Peyer's patch (tissue), 4 donors: Measurements from ENCODE around the gene TMED6.

Experiments used
- POLR2A ChIP-seq, 2 donors: fragments of 450-650 bp; IDR thresholded peaks; one replicate each; pipeline ENCODE4 v1.5.1; 2017; ENCODE audit warnings: antibody characterized with exemption in 2 of 2, mild to moderate bottlenecking in 2 of 2, moderate library complexity in 2 of 2
- TF ChIP-seq, protein P1 (sequence below), 6 experiments: fragments of 450-650 bp in 4 of 6; fragments of 200-600 bp in 2 of 6; sonication (generic) in 1 of 6; IDR thresholded peaks; one replicate each; pipeline ENCODE4 v1.5.1; 2017 to 2019; ENCODE audit warnings: antibody characterized with exemption in 6 of 6, mild to moderate bottlenecking in 3 of 6, moderate library complexity in 1 of 6

DNA sequence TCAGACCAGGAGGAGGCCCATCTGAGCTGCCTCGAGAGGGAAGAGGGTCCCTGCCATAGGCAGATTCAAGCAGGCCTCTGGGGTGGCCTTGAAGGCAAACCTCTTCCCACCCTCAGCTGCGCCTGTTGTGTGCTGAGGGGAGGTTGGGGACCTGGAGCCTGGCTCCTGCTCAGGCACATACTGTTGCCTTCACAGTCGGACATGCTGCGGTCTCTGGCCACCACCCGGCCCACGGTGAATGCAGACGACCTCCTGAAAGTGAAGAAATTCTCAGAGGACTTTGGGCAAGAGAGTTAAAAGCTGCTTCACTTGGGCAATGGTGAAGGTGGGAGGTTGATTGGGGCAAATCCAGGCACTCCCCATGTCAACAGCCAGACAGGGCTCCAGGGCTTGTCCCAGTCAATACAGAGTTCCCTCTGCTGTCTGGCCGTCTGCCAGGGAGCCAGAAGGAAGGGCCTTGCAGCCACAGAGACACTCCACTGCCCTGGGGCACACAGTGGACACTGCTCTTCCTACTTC is 27.5 kb downstream of the TMED6 start:
- TF ChIP-seq, protein P1, sequence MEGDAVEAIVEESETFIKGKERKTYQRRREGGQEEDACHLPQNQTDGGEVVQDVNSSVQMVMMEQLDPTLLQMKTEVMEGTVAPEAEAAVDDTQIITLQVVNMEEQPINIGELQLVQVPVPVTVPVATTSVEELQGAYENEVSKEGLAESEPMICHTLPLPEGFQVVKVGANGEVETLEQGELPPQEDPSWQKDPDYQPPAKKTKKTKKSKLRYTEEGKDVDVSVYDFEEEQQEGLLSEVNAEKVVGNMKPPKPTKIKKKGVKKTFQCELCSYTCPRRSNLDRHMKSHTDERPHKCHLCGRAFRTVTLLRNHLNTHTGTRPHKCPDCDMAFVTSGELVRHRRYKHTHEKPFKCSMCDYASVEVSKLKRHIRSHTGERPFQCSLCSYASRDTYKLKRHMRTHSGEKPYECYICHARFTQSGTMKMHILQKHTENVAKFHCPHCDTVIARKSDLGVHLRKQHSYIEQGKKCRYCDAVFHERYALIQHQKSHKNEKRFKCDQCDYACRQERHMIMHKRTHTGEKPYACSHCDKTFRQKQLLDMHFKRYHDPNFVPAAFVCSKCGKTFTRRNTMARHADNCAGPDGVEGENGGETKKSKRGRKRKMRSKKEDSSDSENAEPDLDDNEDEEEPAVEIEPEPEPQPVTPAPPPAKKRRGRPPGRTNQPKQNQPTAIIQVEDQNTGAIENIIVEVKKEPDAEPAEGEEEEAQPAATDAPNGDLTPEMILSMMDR (IDR thresholded peaks at IDR 0.05): no peak
- no peak for TF ChIP-seq POLR2A (IDR thresholded peaks at IDR 0.05)
